OCI-LY7 (cell line): ENCODE measurements around the gene OSBPL7. TPM values are rescaled to one million over a fixed set of nuclear protein-coding genes. Genes with fewer than 3 reads are reported as not detected.

Experiments used
- BruUV-seq: library from RNA; stranded (reverse); fragments of 400-500 nt; replicated peaks from 2 replicates; lab custom pipeline; 2021; lab: Mats Ljungman, UMichigan
- CTCF ChIA-PET: fragments of 300-600 bp; sonication (Branson Sonifier 250); formaldehyde crosslinking; loops from one replicate; lab custom pipeline; 2022; ENCODE audit warnings: antibody characterized with exemption; ENCODE audit not compliant: unreplicated experiment; lab: Charles Lee
- POLR2A ChIA-PET: fragments of 300-600 bp; sonication (Branson Sonifier 250); formaldehyde crosslinking; loops from one replicate; lab custom pipeline; 2022; ENCODE audit warnings: antibody characterized with exemption; lab: Charles Lee
- DNase-seq: peaks from one replicate; pipeline ENCODE4 v3.0.0-alpha.2; 2015; ENCODE audit warnings: low spot score
- H2AFZ ChIP-seq: fragments of 200-600 bp; sonication (generic), shearing (Covaris generic); 2 replicates; pipeline ENCODE4 v1.6.1; 2014; ENCODE audit warnings: mild to moderate bottlenecking, antibody characterized with exemption, low read length, moderate library complexity
- H3K27ac ChIP-seq: fragments of 200-600 bp; sonication (generic); 2 replicates; pipeline ENCODE4 v1.5.1; 2014; ENCODE audit warnings: mixed run types, low read depth, mild to moderate bottlenecking, moderate library complexity, low read length, inconsistent platforms; ENCODE audit not compliant: poor library complexity, severe bottlenecking
- H3K36me3 ChIP-seq: fragments of 200-600 bp; sonication (generic); 2 replicates; pipeline ENCODE4 v1.6.1; 2014; ENCODE audit warnings: mild to moderate bottlenecking, antibody characterized with exemption, low read length, moderate library complexity, mixed read lengths; ENCODE audit not compliant: insufficient read depth
- H3K4me1 ChIP-seq: fragments of 200-600 bp; sonication (generic); 2 replicates; pipeline ENCODE4 v1.5.1; 2014; ENCODE audit warnings: mild to moderate bottlenecking, low read length; ENCODE audit not compliant: insufficient read depth, poor library complexity, severe bottlenecking
- H3K4me2 ChIP-seq: fragments of 200-600 bp; sonication (generic); 2 replicates; pipeline ENCODE4 v1.6.1; 2014; ENCODE audit warnings: mild to moderate bottlenecking, low read length
- H3K4me3 ChIP-seq: fragments of 200-600 bp; sonication (generic); 2 replicates; pipeline ENCODE4 v1.5.1; 2014; ENCODE audit warnings: mild to moderate bottlenecking, low read depth, low read length; ENCODE audit not compliant: poor library complexity, severe bottlenecking
- H3K79me2 ChIP-seq: fragments of 200-600 bp; sonication (generic); 2 replicates; pipeline ENCODE4 v1.6.1; 2016; ENCODE audit warnings: low read depth, mild to moderate bottlenecking, low read length, moderate library complexity, mixed read lengths; ENCODE audit not compliant: insufficient read depth
- H3K9me2 ChIP-seq: fragments of 200-600 bp; sonication (generic); 2 replicates; pipeline ENCODE4 v1.6.1; 2016; ENCODE audit warnings: mild to moderate bottlenecking, low read length, mixed read lengths; ENCODE audit not compliant: insufficient read depth
- H3K9me3 ChIP-seq: fragments of 200-600 bp; sonication (generic); 2 replicates; pipeline ENCODE4 v1.6.1; 2014; ENCODE audit warnings: mild to moderate bottlenecking, mixed run types, low read length, mixed read lengths
- H4K20me1 ChIP-seq: fragments of 200-600 bp; sonication (generic); 2 replicates; pipeline ENCODE4 v1.6.1; 2014; ENCODE audit warnings: mild to moderate bottlenecking, antibody characterized with exemption, low read length, moderate library complexity, mixed read lengths; ENCODE audit not compliant: insufficient read depth
- EZH2phosphoT487 ChIP-seq: fragments of 200-600 bp; sonication (generic); IDR thresholded peaks from 2 replicates; pipeline ENCODE4 v1.6.1; 2018; ENCODE audit warnings: low read depth, borderline replicate concordance, mild to moderate bottlenecking, mixed run types, antibody characterized with exemption, low read length, moderate library complexity, mixed read lengths
- intact Hi-C: fragments of 100-400 bp; cut with micrococcal nuclease; formaldehyde crosslinking; loops from one replicate; pipeline ENCODE4 v1.10.0; 2022; ENCODE audit not compliant: unreplicated experiment
- total RNA-seq, 2 experiments: library from RNA; depleted of rRNA in 1 of 2; stranded (reverse); fragments of >200 nt in 1 of 2; shearing (Covaris generic) in 1 of 2; gene quantifications; 2 replicates each; pipeline ENCODE4 v1.2.3, GENCODE V29; 2014 to 2022
- TF ChIP-seq, protein P1 (sequence below): fragments of 200-600 bp; sonication (generic); conservative IDR thresholded peaks from 2 replicates; pipeline ENCODE4 v1.5.1; 2014; ENCODE audit warnings: mild to moderate bottlenecking, antibody characterized with exemption, low read length, moderate library complexity, mixed read lengths

Gene OSBPL7
- total RNA-seq, 2 experiments from 2014 or later, result 24.4 to 35.7 TPM

DNA sequence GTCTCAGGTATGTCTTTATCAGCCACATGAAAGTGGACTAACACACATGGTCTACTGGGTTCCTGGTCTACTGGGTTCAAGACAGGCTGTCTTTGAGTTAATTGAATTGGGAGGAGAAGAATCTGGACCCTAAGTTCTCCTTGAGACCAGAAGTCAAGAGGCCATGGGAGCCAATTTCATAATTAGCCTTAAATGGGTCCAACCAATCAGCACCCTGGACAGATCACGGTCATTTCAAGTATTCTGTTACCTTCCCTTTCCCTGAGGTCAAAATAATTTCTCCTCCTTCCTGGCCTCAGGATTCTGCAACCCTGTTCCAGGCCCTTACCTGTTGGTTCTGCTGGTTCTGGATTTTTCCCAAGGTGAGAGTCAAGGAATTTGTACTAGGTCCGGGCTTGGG lies 23.8 kb downstream of the OSBPL7 start:
- Histone ChIP-seq H3K4me1 (no peaks in the 10 kb centered on the region), H3K27ac (no peak overlapping the region), H3K36me3 (no peaks in the 10 kb centered on the region), H3K9me3 (no peaks in the 10 kb centered on the region), H3K79me2 (no peaks in the 10 kb centered on the region), H3K4me3 (no peak overlapping the region), H3K4me2 (no peak overlapping the region), H3K9me2 (no peaks in the 10 kb centered on the region), H2AFZ (no peak overlapping the region), H4K20me1 (no peaks in the 10 kb centered on the region)
- no TSS peak for BruUV-seq
- POLR2A ChIA-PET, result no interaction called here
- TF ChIP-seq, protein P1, sequence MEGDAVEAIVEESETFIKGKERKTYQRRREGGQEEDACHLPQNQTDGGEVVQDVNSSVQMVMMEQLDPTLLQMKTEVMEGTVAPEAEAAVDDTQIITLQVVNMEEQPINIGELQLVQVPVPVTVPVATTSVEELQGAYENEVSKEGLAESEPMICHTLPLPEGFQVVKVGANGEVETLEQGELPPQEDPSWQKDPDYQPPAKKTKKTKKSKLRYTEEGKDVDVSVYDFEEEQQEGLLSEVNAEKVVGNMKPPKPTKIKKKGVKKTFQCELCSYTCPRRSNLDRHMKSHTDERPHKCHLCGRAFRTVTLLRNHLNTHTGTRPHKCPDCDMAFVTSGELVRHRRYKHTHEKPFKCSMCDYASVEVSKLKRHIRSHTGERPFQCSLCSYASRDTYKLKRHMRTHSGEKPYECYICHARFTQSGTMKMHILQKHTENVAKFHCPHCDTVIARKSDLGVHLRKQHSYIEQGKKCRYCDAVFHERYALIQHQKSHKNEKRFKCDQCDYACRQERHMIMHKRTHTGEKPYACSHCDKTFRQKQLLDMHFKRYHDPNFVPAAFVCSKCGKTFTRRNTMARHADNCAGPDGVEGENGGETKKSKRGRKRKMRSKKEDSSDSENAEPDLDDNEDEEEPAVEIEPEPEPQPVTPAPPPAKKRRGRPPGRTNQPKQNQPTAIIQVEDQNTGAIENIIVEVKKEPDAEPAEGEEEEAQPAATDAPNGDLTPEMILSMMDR, result no peak
- TF ChIP-seq EZH2phosphoT487, result no peak
- CTCF ChIA-PET, result no interaction called here
- peak; percentile 6 for DNase-seq
- intact Hi-C loops, result no loop called here

DNA sequence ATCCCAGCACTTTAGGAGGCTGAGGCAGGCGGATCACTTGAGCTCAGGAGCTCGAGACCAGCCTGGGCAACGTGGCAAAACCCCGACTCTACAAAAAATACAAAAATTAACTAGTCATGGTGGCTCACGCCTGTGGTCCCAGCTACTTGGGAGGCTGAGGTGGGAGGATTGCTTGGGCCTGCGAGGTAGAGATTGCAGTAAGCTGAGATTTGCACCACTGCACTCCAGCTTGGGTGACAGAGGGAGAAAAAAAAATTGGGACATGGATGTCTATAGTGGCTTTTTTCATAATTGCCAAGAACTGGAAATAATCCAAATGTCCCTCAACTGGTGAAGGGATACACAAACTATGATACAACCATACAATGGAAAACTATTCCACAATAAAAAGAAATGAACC lies 28.6 kb downstream of the OSBPL7 start:
- no peaks in the 10 kb centered on the region for H3K79me2 ChIP-seq
- H3K4me3 ChIP-seq, result no peak overlapping the region
- H4K20me1 ChIP-seq, result no peaks in the 10 kb centered on the region
- no peak for TF ChIP-seq EZH2phosphoT487
- TF ChIP-seq, protein P1, result no peak
- intact Hi-C loops, result no loop called here
- BruUV-seq, result no TSS peak
- no peaks in the 10 kb centered on the region for H3K9me2 ChIP-seq
- H3K4me1 ChIP-seq, result no peaks in the 10 kb centered on the region
- no peak for DNase-seq
- H3K9me3 ChIP-seq, result no peaks in the 10 kb centered on the region
- CTCF ChIA-PET, result no interaction called here
- no peak overlapping the region for H3K4me2 ChIP-seq
- no peak overlapping the region for H3K27ac ChIP-seq
- POLR2A ChIA-PET, result no interaction called here
- H2AFZ ChIP-seq, result no peak overlapping the region
- no peaks in the 10 kb centered on the region for H3K36me3 ChIP-seq

DNA sequence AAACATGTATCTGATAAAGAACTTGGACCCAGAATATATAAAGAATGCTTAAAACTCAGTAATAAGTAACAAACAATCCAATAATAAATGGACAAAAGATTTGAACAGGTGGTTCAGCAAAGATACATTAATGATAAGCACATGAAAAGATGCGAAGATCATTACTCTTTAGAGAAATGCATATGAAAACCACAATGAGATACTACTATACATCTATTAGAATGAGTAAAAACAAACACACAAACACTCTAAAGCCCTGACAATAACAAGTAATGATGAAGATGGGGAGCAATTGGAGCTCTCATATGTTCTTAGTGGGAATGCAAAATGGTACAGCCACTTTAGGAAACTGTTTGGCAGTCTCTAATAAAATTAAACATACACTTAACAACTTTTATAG lies 29.1 kb downstream of the OSBPL7 start:
- Histone ChIP-seq H3K9me2 (no peaks in the 10 kb centered on the region), H3K36me3 (no peaks in the 10 kb centered on the region), H2AFZ (no peak overlapping the region), H3K4me1 (no peaks in the 10 kb centered on the region), H3K27ac (no peak overlapping the region), H3K9me3 (no peaks in the 10 kb centered on the region), H3K4me3 (no peak overlapping the region), H3K4me2 (no peak overlapping the region), H3K79me2 (no peaks in the 10 kb centered on the region), H4K20me1 (no peaks in the 10 kb centered on the region)
- ChIA-PET CTCF (no interaction called here), POLR2A (no interaction called here)
- TF ChIP-seq EZH2phosphoT487, result no peak
- no TSS peak for BruUV-seq
- DNase-seq, result no peak
- intact Hi-C loops, result no loop called here
